HS-27A (cell line): ENCODE results near the gene CNTNAP2.
"Not testable (repeated sequence)": the region's sequence is repeated elsewhere in the genome, so short reads cannot be mapped to it uniquely, and the experiment has no call there.

Experiments
- DNase-seq: peaks from one replicate; pipeline ENCODE4 v3.0.0-alpha.2; 2012; ENCODE audit warnings: low read depth, missing footprints

The CNTNAP2 gene

DNA sequence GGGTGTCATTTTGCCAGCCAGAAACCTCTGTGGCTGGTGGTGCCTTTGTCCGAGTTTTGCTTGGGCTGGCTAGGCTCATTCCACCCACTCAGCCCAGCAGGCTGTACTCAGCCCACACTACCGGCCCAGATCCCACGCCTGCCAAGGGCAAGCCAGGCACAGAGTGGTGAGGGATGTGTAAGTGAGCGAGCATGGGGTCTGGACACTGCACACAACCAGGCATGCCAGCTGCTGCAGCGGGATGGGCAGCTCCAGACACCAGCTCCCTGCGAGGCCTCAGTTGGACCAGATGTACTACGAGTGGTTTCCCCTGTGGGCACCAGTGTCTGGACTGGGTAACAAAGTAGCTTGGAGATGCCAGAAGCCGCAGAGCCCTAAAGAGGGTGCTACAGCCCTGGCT lies 2339.8 kb downstream of the CNTNAP2 start:
- no peak for DNase-seq

DNA sequence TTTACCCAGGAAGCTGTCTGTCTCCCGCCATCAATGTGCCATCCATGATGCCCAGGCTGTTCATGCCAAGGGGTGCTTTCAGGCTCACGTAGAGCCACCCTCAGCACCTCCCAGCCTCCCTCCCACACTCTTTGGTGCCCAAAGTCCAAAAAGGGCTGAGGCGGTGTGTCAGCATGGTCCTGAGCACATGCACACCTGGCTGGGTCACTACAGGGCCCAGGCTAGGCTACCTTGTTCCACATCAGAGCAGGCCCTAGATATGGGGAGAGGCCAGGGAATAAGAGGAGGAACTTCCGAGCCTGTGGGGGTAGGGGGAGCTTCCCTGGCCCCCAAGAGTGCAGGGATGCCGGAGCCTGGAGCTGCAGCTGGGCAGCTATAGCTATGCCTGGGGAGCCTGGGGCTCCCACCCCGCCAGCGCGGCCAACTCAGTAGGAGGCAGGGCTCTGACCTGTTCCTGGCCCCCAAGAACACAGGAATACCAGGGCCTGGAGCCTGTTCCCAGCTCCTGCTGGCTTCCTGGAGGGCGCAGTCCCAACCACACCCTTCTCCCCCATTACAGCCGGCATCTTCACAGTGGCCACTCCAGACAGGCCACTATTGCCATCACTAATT lies 2340.8 kb downstream of the CNTNAP2 start:
- DNase-seq: no peak

DNA sequence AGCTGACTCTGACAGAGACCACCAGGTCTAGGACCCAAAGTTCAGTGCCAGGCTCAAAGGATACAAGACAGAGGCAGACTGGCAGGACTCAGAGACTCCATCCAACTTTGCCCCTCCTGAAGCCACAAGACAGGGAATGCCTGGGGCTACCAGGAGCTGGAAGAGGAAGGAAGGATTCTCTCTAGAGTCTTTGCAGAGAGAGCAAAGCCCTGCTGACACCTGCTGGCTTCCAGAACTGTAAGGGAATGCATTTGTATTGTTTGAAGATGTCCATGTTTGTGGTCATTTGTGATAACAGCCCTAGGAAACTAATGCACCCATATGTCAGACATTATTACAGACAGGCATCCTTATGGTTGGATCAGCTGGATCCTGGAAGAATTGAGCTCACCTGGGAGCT lies 2341.7 kb downstream of the CNTNAP2 start:
- DNase-seq: no peak

DNA sequence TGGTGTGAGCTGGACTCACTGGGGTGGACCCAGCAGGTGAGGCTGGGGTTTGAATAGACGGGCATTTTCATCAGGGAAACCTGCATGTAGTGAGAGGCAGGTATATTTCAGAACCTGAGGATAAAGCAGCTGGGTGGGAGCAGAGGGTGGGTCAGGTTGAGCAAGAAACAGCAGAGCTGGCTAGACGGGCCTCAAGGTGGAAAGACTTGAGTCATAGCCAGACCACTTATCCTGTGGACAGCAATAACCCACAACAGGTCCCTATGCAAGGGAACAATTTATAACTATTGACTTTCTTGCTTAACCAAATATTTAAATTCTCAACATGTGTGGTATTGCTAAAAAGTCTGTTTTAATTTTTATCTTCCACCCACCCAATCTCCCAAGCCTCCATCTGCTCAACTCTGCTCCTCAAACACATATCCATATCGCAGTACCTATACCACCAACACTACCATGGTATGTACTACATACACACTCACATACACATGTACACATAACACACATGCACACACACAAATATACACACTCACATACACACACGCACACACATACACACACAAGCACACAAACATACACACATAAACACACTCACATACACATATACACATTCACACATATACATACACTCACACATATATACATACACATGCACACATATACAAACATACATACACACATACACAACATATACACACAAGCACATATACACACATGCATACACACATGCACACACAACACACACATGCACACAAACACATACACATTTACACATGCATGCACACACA lies 2345.0 kb downstream of the CNTNAP2 start:
- DNase-seq: no peak

DNA sequence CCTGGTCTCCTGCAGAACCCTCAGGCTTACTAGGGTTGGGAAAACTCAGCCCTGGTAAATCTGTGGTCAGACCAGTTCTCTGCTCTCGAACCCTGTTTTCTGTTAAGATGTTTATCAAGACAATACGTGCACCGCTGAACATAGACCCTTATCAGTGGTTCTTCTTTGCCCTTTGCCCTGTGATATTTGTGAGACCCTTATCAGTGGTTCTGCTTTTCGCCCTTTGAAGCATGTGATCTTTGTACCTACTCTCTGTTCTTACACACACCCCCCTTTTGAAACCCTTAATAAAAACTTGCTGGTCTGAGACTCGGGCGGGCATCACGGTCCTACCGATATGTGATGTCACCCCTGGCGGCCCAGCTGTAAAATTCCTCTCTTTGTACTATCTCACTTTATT lies 2346.2 kb downstream of the CNTNAP2 start:
- DNase-seq: not testable (repeated sequence)

DNA sequence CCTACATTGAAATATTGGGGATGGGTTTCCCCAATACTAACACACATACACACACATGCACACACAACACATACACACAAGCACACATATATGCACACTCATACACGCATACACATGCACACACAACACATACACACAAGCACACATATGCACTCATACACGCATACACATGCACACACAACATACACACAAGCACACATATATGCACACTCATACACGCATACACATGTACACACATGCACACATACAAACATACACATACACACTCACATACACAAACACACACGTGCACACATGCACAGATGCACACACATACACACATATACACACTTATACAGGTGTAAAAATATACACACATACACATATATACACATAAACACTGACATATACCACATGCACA lies 2346.6 kb downstream of the CNTNAP2 start:
- DNase-seq: no peak

DNA sequence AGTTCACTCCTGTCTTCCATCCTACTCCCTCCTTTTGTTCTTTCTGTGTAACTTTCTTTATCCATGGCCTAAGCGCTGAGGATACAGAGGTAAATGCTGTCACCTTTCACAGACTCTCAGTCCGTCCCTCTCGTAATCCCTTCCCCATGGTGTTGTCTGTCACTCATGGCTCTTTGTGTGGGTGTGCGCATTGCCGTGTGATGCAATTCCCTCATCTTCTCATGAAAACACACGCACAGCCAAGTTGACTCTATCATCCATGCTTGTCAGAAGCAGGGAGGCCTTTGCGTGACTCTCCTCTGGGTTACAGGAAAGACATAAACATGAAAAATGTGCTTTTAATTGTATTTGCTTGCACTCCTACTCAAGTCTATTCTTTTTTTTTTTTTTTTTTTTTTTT lies 2348.3 kb downstream of the CNTNAP2 start:
- no peak for DNase-seq

DNA sequence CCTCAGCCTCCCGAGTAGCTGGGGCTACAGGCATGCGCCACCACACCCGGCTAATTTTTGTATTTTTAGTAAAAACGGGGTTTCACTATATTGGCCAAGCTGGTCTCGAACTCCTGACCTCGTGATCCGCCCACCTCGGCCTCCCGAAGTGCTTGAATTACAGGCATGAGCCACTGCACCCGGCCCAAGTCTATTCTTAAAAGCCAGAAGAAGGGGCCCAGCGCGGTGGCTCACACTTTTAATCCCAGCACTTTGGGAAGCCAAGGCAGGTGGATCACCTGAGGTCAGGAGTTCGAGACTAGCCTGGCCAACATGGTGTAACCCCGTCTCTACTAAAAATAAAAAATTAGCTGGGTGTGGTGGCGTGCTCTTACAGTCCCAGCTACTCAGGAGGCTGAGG lies 2348.8 kb downstream of the CNTNAP2 start:
- DNase-seq: not testable (repeated sequence)

DNA sequence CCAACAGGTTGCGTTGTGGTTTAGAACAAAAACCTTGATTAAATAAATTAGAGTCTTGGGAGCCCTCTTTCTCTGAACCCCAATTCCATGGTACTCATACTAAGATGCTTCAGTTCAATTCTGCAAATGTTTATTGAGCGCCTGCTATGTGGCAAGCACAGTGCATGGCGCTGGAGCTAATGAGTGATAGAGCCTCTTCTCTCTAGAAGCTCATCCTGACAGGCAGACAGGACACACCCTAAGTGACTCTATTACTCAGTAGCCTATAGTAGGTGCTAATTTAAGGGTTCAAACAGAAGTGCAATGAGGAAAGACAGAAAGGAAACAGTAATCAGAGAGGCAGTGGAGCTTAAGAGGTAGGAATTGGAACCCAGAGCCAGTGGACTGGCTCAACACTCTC lies 2349.5 kb downstream of the CNTNAP2 start:
- DNase-seq: no peak

DNA sequence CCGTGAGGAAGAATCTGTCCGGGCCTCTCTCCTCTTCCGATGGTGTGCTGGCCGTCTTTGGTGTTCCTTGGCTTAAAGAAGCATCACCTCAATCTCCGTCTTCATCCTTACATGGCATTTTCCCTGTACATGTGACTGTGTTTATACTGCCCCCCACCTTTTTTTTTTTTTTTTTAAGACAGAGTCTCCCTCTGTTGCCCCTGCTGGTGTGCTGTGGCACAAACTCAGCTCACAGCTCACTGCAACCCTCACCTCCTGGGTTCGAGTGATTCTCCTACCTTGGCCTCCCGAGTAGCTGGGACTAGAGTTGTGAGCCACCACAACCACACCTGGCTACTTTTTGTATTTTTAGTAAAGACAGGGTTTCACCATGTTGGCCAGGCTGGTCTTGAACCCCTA lies 2352.1 kb downstream of the CNTNAP2 start:
- no peak for DNase-seq
